ENCODE measurements around the gene SPSB1. TPM values are rescaled to one million over a fixed set of nuclear protein-coding genes. Genes with fewer than 3 reads are reported as not detected.

Gene SPSB1
- polyA plus RNA-seq, 1 experiment, result 20.3 TPM

DNA sequence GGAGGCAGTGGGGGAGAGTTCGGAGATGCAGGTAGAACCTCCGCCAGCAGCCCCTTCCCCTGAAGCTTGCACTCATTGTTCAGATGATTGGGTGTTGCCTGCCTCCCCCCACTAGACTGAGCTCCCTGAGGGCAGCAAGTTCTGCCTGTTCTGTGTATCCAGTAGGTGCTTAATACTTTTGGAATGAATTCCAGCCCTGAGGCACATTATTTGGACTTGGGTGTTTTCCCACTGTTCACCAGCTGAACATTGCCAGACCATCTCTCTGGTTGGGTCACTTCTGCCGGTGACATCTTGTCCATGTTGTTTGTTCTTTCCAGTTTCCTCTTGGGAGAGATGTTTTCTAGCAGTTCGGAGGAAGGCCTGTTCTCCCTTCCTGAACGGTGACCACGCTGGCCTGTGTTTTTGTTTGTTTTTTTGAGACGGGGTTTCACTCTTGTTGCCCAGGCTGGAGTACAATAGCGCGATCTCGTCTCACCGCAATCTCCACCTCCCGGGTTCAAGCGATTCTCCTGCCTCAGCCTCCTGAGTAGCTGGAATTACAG, 48.7 kb downstream of the SPSB1 start:
- Histone ChIP-seq H3K9me3 (ENCODE audit: control insufficient read depth, insufficient read depth, low read length) (peaks cover 7% of the 10 kb centered on the region; the same call in 1 of the 2 replicates), H3K27me3 (ENCODE audit: control insufficient read depth, insufficient read depth, low read length) (no peaks in the 10 kb centered on the region), H3K4me3 (ENCODE audit: low read depth, low read length) (no peak overlapping the region), H3K27ac (ENCODE audit: low read depth, low read length) (no peak overlapping the region)
- no peak for DNase-seq (ENCODE audit: low read depth, low spot score)
- ChIA-PET CTCF (no interaction called here), POLR2A (no interaction called here)
- TF ChIP-seq, protein P1, sequence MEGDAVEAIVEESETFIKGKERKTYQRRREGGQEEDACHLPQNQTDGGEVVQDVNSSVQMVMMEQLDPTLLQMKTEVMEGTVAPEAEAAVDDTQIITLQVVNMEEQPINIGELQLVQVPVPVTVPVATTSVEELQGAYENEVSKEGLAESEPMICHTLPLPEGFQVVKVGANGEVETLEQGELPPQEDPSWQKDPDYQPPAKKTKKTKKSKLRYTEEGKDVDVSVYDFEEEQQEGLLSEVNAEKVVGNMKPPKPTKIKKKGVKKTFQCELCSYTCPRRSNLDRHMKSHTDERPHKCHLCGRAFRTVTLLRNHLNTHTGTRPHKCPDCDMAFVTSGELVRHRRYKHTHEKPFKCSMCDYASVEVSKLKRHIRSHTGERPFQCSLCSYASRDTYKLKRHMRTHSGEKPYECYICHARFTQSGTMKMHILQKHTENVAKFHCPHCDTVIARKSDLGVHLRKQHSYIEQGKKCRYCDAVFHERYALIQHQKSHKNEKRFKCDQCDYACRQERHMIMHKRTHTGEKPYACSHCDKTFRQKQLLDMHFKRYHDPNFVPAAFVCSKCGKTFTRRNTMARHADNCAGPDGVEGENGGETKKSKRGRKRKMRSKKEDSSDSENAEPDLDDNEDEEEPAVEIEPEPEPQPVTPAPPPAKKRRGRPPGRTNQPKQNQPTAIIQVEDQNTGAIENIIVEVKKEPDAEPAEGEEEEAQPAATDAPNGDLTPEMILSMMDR (IDR thresholded peaks at IDR 0.05; ENCODE audit: low read depth, low read length), result no peak

DNA sequence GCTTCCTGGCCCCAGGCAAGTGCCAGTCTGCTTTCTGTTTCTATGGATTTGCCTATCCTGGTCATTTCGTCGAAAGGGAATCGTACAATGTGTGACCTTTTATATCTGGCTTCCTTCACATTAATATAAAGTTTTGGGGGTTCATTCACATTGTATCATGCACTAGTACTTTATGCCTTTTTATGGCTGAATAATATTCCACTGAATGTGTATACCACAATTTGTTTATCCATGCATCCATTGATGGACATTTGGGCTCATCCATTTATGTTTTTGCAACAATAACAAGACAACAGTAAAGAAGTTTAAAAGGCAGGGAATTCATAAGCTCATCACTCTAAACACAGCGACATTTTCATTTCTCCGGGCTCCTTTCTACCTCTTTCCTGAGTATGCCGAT, 50.6 kb downstream of the SPSB1 start:
- Histone ChIP-seq H3K9me3 (ENCODE audit: control insufficient read depth, insufficient read depth, low read length) (peaks cover 7% of the 10 kb centered on the region; the same call in 1 of the 2 replicates), H3K27ac (ENCODE audit: low read depth, low read length) (no peak overlapping the region), H3K27me3 (ENCODE audit: control insufficient read depth, insufficient read depth, low read length) (no peaks in the 10 kb centered on the region), H3K4me3 (ENCODE audit: low read depth, low read length) (no peak overlapping the region)
- POLR2A ChIA-PET, result no interaction called here
- TF ChIP-seq, protein P1 (IDR thresholded peaks at IDR 0.05; ENCODE audit: low read depth, low read length), result no peak
- no peak for DNase-seq (ENCODE audit: low read depth, low spot score)
- CTCF ChIA-PET, result interaction anchor here (0.7 kb wide), 1 partner anchor 338 kb away, joined by 3 read pairs; no protein-coding TSS in a partner anchor

DNA sequence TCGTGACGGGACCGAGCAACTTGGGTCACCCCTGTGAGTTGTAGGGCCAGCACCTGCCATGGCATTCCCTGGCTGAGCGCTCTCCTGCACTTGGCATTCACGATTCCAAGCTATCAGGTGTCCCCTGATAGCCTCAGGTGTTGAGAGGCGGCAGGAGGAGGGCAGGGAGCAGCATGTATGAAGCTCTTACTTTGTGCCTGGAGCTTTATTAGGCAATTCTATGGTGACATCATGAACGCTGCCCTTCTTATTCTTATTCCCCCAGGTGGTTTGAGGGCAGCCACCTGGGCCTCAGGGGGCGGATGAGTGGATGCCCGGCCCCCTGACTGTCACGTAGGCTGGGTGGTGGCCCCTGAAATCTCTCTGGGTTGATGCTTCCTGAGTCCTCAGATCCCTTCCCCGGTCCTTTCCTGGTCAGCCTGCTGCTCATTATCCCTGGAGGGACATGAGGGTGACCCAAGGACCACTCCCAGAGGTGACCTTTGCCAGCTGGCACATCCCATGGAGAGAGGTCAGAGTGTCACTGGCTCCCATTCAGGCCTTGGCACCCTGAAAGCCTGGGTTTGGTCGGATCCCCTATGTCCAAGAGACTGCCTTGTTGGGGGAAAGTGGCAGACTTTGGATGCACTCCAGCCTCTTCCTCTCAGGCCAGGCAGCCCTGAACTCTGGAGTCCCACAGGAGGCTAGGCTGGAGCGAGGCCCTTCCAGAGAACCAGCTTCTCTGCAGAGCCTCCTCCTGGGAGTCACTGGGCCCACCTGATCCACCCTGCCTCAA, 51.9 kb downstream of the SPSB1 start:
- POLR2A ChIA-PET, result interaction anchor here (0.5 kb wide), 1 partner anchor 123 kb away, joined by 6 read pairs; no protein-coding TSS in a partner anchor

DNA sequence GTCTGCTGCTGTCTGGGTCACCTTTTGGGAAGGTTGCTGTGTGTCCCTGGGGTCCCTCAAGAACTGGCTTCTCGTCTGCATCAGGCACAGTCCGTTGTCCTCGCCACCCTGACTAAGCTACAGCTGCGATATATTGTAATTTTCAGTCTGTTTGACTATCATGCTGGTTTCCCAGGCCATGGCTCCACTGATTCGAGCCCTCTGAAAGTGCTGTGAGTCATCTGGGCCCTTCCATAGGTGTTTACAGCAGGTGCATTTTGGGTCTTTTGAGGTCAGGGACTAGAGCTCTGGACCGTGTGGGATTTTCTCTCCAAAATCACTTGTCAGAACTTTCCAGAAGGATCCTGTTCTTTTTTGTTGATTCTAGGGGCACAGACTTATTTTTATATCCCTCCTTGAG, 52.8 kb downstream of the SPSB1 start:
- DNase-seq (ENCODE audit: low read depth, low spot score), result no peak
- H3K9me3 ChIP-seq (ENCODE audit: control insufficient read depth, insufficient read depth, low read length), result peaks cover 7% of the 10 kb centered on the region; the same call in 1 of the 2 replicates
- no peak overlapping the region for H3K27ac ChIP-seq (ENCODE audit: low read depth, low read length)
- TF ChIP-seq, protein P1 (IDR thresholded peaks at IDR 0.05; ENCODE audit: low read depth, low read length), result no peak
- H3K27me3 ChIP-seq (ENCODE audit: control insufficient read depth, insufficient read depth, low read length), result no peaks in the 10 kb centered on the region
- H3K4me3 ChIP-seq (ENCODE audit: low read depth, low read length), result no peak overlapping the region
- POLR2A ChIA-PET, result interaction anchor here (0.5 kb wide), 2 partner anchors 24 to 124 kb away, joined by 3 to 6 read pairs; no protein-coding TSS in a partner anchor
- CTCF ChIA-PET, result no interaction called here

More for the DNA sequence above, 51.9 kb downstream of the SPSB1 start:
- Histone ChIP-seq H3K27me3 (ENCODE audit: control insufficient read depth, insufficient read depth, low read length) (no peaks in the 10 kb centered on the region), H3K27ac (ENCODE audit: low read depth, low read length) (no peak overlapping the region), H3K4me3 (ENCODE audit: low read depth, low read length) (no peak overlapping the region), H3K9me3 (ENCODE audit: control insufficient read depth, insufficient read depth, low read length) (peaks cover 7% of the 10 kb centered on the region; the same call in 1 of the 2 replicates)
- DNase-seq (ENCODE audit: low read depth, low spot score), result no peak
- TF ChIP-seq, protein P1 (IDR thresholded peaks at IDR 0.05; ENCODE audit: low read depth, low read length), result no peak
- CTCF ChIA-PET, result no interaction called here

DNA sequence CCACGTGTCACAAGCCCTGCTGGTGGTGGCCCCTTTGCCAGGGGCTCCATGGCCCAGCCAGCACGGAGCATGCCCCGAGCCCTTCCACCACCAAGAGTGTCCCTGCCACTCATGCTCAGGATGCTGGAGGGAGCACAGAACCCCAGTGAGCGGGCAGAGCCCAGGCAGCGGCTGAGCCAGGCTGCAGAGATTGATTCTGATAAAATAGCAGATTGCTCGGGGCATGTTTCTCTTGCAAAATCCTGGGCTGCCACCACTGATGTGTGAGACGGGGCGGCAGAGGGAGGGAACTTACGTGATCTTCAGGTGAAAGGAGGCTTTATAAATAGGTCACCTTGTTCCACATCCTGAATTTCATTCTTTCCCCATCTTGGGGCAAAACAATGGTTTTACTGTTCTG, 53.2 kb downstream of the SPSB1 start:
- ChIA-PET POLR2A (interaction anchor here (0.5 kb wide), 1 partner anchor 25 kb away, joined by 3 read pairs; no protein-coding TSS in a partner anchor), CTCF (no interaction called here)
- Histone ChIP-seq H3K27ac (ENCODE audit: low read depth, low read length) (no peak overlapping the region), H3K27me3 (ENCODE audit: control insufficient read depth, insufficient read depth, low read length) (no peaks in the 10 kb centered on the region), H3K9me3 (ENCODE audit: control insufficient read depth, insufficient read depth, low read length) (peaks cover 7% of the 10 kb centered on the region; the same call in 1 of the 2 replicates), H3K4me3 (ENCODE audit: low read depth, low read length) (no peak overlapping the region)
- no peak for DNase-seq (ENCODE audit: low read depth, low spot score)
- TF ChIP-seq, protein P1 (IDR thresholded peaks at IDR 0.05; ENCODE audit: low read depth, low read length), result no peak

All from AG04450 (cell line).